GM21528 (cell line): ENCODE results near the gene GSC2.
A peak's percentile ranks its signal among the peaks of the same experiment; 100 is the strongest.

Experiments
- ATAC-seq: cut with Tn5 transposase; IDR thresholded peaks from one replicate; pipeline ENCODE4 v1.9.1; 2021; ENCODE audit warnings: mild to moderate bottlenecking, moderate library complexity; ENCODE audit not compliant: unreplicated experiment, low FRiP score

Gene GSC2

GRCh38 chr22:19178657-19179496, 28.8 kb upstream of the GSC2 start, which contains the start of gene SLC25A1:
TSS of gene SLC25A1 (minus strand) at chr22:19178736. CDS start at chr22:19178673, 63 bp downstream.
- peak; percentile 60 for ATAC-seq

GRCh38 chr22:19178065-19178656, 28.1 kb upstream of the GSC2 start:
- ATAC-seq = peak; percentile 35

GRCh38 chr22:19177164-19178064, 27.3 kb upstream of the GSC2 start:
- ATAC-seq = no peak

GRCh38 chr22:19176732-19177131, 26.6 kb upstream of the GSC2 start:
- ATAC-seq = no peak

GRCh38 chr22:19176175-19176643, 26.1 kb upstream of the GSC2 start:
- ATAC-seq = no peak

- ATAC-seq = no peak
Observed at GRCh38 chr22:19175602-19176174, 25.6 kb upstream of the GSC2 start.

- ATAC-seq = no peak
Observed at GRCh38 chr22:19175026-19175601, 25.0 kb upstream of the GSC2 start.

GRCh38 chr22:19174106-19175025, 24.3 kb upstream of the GSC2 start:
- ATAC-seq = no peak

GRCh38 chr22:19173047-19174035, 23.2 kb upstream of the GSC2 start:
- no peak for ATAC-seq

GRCh38 chr22:19172213-19173046, 22.3 kb upstream of the GSC2 start:
- ATAC-seq = no peak

- ATAC-seq = no peak
Observed at GRCh38 chr22:19169947-19170318, 19.8 kb upstream of the GSC2 start.

GRCh38 chr22:19169002-19169946, 19.2 kb upstream of the GSC2 start:
- no peak for ATAC-seq

- ATAC-seq = no peak
Observed at GRCh38 chr22:19168088-19168890, 18.2 kb upstream of the GSC2 start.

GRCh38 chr22:19167106-19167869, 17.2 kb upstream of the GSC2 start:
- no peak for ATAC-seq
